ENCODE measurements around the gene UTP15.

UTP15 gene

GRCh38 chr5:73540192-73540591, 25.4 kb upstream of the UTP15 start:
- TF ChIP-seq, protein P1, sequence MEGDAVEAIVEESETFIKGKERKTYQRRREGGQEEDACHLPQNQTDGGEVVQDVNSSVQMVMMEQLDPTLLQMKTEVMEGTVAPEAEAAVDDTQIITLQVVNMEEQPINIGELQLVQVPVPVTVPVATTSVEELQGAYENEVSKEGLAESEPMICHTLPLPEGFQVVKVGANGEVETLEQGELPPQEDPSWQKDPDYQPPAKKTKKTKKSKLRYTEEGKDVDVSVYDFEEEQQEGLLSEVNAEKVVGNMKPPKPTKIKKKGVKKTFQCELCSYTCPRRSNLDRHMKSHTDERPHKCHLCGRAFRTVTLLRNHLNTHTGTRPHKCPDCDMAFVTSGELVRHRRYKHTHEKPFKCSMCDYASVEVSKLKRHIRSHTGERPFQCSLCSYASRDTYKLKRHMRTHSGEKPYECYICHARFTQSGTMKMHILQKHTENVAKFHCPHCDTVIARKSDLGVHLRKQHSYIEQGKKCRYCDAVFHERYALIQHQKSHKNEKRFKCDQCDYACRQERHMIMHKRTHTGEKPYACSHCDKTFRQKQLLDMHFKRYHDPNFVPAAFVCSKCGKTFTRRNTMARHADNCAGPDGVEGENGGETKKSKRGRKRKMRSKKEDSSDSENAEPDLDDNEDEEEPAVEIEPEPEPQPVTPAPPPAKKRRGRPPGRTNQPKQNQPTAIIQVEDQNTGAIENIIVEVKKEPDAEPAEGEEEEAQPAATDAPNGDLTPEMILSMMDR (IDR thresholded peaks at IDR 0.05; ENCODE audit: insufficient read depth, low read depth, low read length, missing control alignments): no peak
- H3K4me3 ChIP-seq (ENCODE audit: low read length): no peak overlapping the region
- DNase-seq (ENCODE audit: low read depth): peak; percentile 97

DNA sequence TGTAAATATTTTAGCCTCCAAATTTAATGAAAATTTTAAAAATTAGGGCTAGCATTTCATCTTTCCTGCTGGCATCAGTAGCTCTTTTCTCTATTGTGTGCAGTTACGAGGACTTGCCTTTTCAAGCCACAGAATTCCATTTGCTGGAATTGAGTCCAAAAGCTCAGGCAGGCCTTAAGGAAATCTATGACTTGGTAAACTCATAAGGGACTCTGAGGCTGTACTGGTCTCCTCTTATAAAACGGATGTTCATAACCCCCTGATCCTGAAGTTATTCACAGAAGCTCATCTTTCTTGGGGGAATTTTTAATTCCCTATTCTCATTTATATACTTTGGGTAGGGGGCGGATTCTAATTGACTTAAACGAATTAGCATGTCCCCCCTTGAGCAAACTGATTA, 23.5 kb upstream of the UTP15 start:
- TF ChIP-seq, protein P1 (IDR thresholded peaks at IDR 0.05; ENCODE audit: insufficient read depth, low read depth, low read length, missing control alignments): no peak

DNA sequence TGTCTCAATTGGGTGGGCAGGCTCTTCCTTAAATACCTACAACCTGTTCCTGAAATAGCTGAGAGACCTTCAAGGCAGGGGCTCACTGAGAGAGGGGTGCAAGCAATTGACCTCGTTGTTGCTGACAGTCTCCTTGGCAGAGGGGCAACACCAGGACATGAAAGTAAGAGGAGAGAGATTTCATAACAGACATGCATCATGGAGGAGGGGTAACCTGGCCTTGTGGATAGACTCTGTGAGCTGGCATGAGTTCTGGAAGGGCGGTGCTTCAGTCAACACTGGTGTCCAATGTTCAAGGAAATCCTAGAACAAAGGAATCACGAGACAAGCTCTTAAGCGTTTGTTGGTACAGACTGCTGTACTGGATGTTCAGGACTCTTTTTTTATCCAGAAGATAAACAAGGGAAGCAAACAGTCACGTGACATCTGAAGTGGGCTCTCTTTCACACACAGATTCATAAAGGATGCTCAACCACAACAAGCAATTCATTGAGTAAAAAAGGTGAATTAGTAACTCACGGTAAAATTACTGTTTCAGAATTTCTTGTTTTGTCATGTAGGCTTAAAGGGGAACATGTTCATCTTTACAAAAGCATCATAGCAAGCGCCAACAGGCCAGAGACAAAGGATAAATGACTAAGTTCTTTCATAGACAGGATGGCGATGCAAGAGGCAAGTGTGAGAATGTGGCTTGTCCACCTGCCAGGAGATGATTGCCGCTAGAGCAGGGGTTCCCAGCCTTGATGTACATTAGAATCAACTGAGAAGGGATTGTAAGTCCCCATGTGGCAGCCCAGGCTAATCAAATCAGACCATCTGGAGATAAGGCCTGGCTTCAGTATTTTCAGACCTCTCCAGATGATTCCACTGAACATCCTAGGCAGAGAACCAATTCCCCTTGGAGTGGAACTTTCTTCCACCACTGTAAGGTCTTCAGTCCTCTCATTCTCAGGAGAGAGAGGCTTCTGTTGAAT, 20.8 kb upstream of the UTP15 start:
- TF ChIP-seq, protein P1 (IDR thresholded peaks at IDR 0.05; ENCODE audit: insufficient read depth, low read depth, low read length, missing control alignments): no peak
- peak; percentile 91 for DNase-seq (ENCODE audit: low read depth)
- no peak overlapping the region for H3K4me3 ChIP-seq (ENCODE audit: low read length)

More for the DNA sequence above, 23.5 kb upstream of the UTP15 start:
- no peak overlapping the region for H3K4me3 ChIP-seq (ENCODE audit: low read length)
- DNase-seq (ENCODE audit: low read depth): no peak

DNA sequence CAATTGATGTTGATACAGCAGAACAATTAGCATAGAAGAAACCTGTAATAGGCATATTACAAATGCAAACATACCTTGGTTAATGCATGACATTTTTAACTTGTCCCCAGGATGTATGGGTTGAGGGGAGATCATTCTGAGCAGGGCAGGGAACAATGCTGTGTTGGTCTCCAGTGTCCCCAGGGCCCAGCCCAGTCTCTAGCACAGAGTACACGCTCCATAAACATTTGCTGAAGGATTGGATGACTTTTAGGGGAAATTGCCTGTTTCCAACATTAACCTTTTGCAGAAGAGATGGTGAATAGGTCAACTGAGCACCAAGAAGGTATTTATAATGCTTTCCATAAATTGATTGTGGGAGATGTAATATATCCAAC, 20.2 kb upstream of the UTP15 start:
- TF ChIP-seq, protein P1 (IDR thresholded peaks at IDR 0.05; ENCODE audit: insufficient read depth, low read depth, low read length, missing control alignments): no peak
- DNase-seq (ENCODE audit: low read depth): no peak
- no peak overlapping the region for H3K4me3 ChIP-seq (ENCODE audit: low read length)

DNA sequence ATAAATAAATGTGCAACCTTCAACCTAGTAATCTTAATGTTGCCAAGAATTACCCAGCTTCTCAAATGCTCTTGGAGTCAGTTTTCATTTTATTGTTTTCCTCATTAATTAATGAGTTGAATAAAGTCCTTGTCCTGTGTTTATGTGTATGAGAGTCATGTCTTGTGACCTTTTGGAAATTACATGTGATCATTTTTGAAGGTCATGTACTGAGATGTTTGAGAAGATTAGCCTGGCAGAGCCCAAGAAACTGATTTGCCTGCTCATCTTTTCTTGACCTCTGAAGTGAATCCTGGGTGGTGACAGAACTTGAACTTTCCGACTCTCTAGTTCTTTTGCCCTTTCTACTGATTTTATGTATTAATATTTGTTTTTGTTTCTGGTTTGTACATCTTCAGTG, 15.5 kb upstream of the UTP15 start:
- H3K4me3 ChIP-seq (ENCODE audit: low read length): no peak overlapping the region
- DNase-seq (ENCODE audit: low read depth): no peak
- TF ChIP-seq, protein P1 (IDR thresholded peaks at IDR 0.05; ENCODE audit: insufficient read depth, low read depth, low read length, missing control alignments): no peak

GRCh38 chr5:73552642-73553041, 12.9 kb upstream of the UTP15 start:
- TF ChIP-seq, protein P1 (IDR thresholded peaks at IDR 0.05; ENCODE audit: insufficient read depth, low read depth, low read length, missing control alignments): no peak
- peak; percentile 25 for DNase-seq (ENCODE audit: low read depth)
- no peak overlapping the region for H3K4me3 ChIP-seq (ENCODE audit: low read length)

Data from epithelial cell of esophagus (primary cell).